A673 (cell line): Measurements from ENCODE around the gene SLC39A9.

Source experiments
- EZH2 ChIP-seq: fragments of 200-600 bp; sonication (generic); IDR thresholded peaks from 2 replicates; pipeline ENCODE4 v1.6.1; 2017; ENCODE audit warnings: borderline replicate concordance, low read depth, mild to moderate bottlenecking, mixed read lengths, antibody characterized with exemption, low read length; ENCODE audit not compliant: poor library complexity, severe bottlenecking
- TF ChIP-seq, protein P1 (sequence below): fragments of 300-800, 200-600 bp; sonication (generic); conservative IDR thresholded peaks from 2 replicates; pipeline ENCODE4 v1.5.1; 2017; ENCODE audit warnings: low read depth, mild to moderate bottlenecking, antibody characterized with exemption, low read length, moderate library complexity, mixed read lengths

DNA sequence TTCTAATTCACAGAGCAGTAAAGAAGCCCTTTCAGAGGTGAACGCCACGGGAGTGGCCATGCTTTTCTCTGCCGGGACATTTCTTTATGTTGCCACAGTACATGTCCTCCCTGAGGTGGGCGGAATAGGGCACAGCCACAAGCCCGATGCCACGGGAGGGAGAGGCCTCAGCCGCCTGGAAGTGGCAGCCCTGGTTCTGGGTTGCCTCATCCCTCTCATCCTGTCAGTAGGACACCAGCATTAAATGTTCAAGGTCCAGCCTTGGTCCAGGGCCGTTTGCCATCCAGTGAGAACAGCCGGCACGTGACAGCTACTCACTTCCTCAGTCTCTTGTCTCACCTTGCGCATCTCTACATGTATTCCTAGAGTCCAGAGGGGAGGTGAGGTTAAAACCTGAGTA, 59.9 kb downstream of the SLC39A9 start:
- no peak for TF ChIP-seq EZH2
- TF ChIP-seq, protein P1, sequence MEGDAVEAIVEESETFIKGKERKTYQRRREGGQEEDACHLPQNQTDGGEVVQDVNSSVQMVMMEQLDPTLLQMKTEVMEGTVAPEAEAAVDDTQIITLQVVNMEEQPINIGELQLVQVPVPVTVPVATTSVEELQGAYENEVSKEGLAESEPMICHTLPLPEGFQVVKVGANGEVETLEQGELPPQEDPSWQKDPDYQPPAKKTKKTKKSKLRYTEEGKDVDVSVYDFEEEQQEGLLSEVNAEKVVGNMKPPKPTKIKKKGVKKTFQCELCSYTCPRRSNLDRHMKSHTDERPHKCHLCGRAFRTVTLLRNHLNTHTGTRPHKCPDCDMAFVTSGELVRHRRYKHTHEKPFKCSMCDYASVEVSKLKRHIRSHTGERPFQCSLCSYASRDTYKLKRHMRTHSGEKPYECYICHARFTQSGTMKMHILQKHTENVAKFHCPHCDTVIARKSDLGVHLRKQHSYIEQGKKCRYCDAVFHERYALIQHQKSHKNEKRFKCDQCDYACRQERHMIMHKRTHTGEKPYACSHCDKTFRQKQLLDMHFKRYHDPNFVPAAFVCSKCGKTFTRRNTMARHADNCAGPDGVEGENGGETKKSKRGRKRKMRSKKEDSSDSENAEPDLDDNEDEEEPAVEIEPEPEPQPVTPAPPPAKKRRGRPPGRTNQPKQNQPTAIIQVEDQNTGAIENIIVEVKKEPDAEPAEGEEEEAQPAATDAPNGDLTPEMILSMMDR: no peak
